Dedifferentiated amniotic fluid mesenchymal stem cell (primary cell): ENCODE results near the gene PUSL1.

Experiments used
- DNase-seq: peaks from one replicate; pipeline ENCODE4 v3.0.0-alpha.2; 2016; ENCODE audit errors: extremely low spot score

PUSL1 gene

GRCh38 chr1:1324084-1324523 lies 15.7 kb downstream of the PUSL1 start:
- no peak for DNase-seq

- DNase-seq = peak; percentile 85
These were observed 16.3 kb downstream of the PUSL1 start, which contains the start of the genes CPTP and INTS11 for GRCh38 chr1:1324524-1325287. CPTP (plus strand) TSS chr1:1324802; CDS start chr1:1326911, 2,109 bp downstream. INTS11 (minus strand) TSS chr1:1324660; CDS start chr1:1324608, 52 bp downstream.

GRCh38 chr1:1325288-1326074 lies 17.1 kb downstream of the PUSL1 start:
- no peak for DNase-seq

GRCh38 chr1:1326075-1326605 lies 17.7 kb downstream of the PUSL1 start:
- DNase-seq = no peak

GRCh38 chr1:1327291-1327690 lies 18.9 kb downstream of the PUSL1 start:
- no peak for DNase-seq

- DNase-seq = no peak
These were observed 19.9 kb downstream of the PUSL1 start for GRCh38 chr1:1328254-1328653.

GRCh38 chr1:1329304-1330210 lies 21.2 kb downstream of the PUSL1 start:
- DNase-seq = no peak

- DNase-seq = peak; percentile 22
These were observed 22.1 kb downstream of the PUSL1 start for GRCh38 chr1:1330366-1331067.

GRCh38 chr1:1331068-1331965 lies 22.9 kb downstream of the PUSL1 start, which contains the start of gene TAS1R3:
TAS1R3 (plus strand) TSS chr1:1331280; CDS start chr1:1331346, 66 bp downstream.
- DNase-seq = no peak

GRCh38 chr1:1332031-1332755 lies 23.8 kb downstream of the PUSL1 start:
- DNase-seq = no peak

- no peak for DNase-seq
These were observed 24.5 kb downstream of the PUSL1 start for GRCh38 chr1:1332774-1333480.

- no peak for DNase-seq
These were observed 25.3 kb downstream of the PUSL1 start for GRCh38 chr1:1333551-1334241.

- DNase-seq = no peak
These were observed 26.4 kb downstream of the PUSL1 start for GRCh38 chr1:1334835-1335234.

GRCh38 chr1:1335283-1335682 lies 26.9 kb downstream of the PUSL1 start:
- DNase-seq = no peak

GRCh38 chr1:1335792-1336248 lies 27.4 kb downstream of the PUSL1 start:
- no peak for DNase-seq

GRCh38 chr1:1336446-1336845 lies 28.0 kb downstream of the PUSL1 start:
- no peak for DNase-seq

GRCh38 chr1:1336931-1337792 lies 28.8 kb downstream of the PUSL1 start:
- no peak for DNase-seq
